ENCODE measurements around the gene COQ10A. TPM values are rescaled to one million over a fixed set of nuclear protein-coding genes. Genes with fewer than 3 reads are reported as not detected.
"Not testable (repeated sequence)": the region's sequence is repeated elsewhere in the genome, so short reads cannot be mapped to it uniquely, and the experiment has no call there.

COQ10A gene
- total RNA-seq, 2 experiments from 2014 or later = 15.3 to 17.1 TPM

GRCh38 chr12:56252649-56253048 lies 14.1 kb upstream of the COQ10A start:
- ChIA-PET POLR2A (no interaction called here), CTCF (interaction anchor here (0.8 to 1.5 kb wide), 2 partner anchors 10 to 14 kb away, joined by 3 to 6 read pairs; no protein-coding TSS in a partner anchor)
- H3K36me3 Mint-ChIP-seq (ENCODE audit: low read depth) = peaks cover 35% of the 10 kb centered on the region
- peaks cover 12% of the 10 kb centered on the region for H3K4me1 Mint-ChIP-seq
- H3K27ac Mint-ChIP-seq = no peak overlapping the region
- no peaks in the 10 kb centered on the region for H3K27me3 Mint-ChIP-seq
- H3K4me3 Mint-ChIP-seq = no peak overlapping the region
- no peak for DNase-seq
- no peaks in the 10 kb centered on the region for H3K9me3 Mint-ChIP-seq

- POLR2A ChIA-PET = no interaction called here
- Mint-ChIP-seq H3K36me3 (ENCODE audit: low read depth) (peaks cover 34% of the 10 kb centered on the region), H3K27ac (no peak overlapping the region), H3K4me1 (peaks cover 12% of the 10 kb centered on the region), H3K9me3 (no peaks in the 10 kb centered on the region), H3K27me3 (no peaks in the 10 kb centered on the region), H3K4me3 (no peak overlapping the region)
- no peak for DNase-seq
- CTCF ChIA-PET = interaction anchor here (1.5 to 1.8 kb wide), 2 partner anchors 13 to 64 kb away, joined by 4 to 6 read pairs; partner anchors contain the start of gene SMARCC2
Measured at GRCh38 chr12:56253091-56253490, 13.7 kb upstream of the COQ10A start.

GRCh38 chr12:56255671-56256070 lies 11.1 kb upstream of the COQ10A start:
- Mint-ChIP-seq H3K4me1 (peaks cover 19% of the 10 kb centered on the region), H3K4me3 (no peak overlapping the region), H3K27ac (no peak overlapping the region), H3K36me3 (ENCODE audit: low read depth) (peaks cover 30% of the 10 kb centered on the region), H3K9me3 (no peaks in the 10 kb centered on the region), H3K27me3 (no peaks in the 10 kb centered on the region)
- POLR2A ChIA-PET = no interaction called here
- CTCF ChIA-PET = interaction anchor here (0.6 to 4.9 kb wide), 4 partner anchors 12 to 462 kb away, joined by 3 to 44 read pairs (median 3); partner anchors contain the start of genes COQ10A and RNF41
- no peak for DNase-seq

GRCh38 chr12:56256326-56256960 lies 10.3 kb upstream of the COQ10A start:
- no peak for DNase-seq
- ChIA-PET POLR2A (no interaction called here), CTCF (interaction anchor here (0.6 to 4.9 kb wide), 7 partner anchors 10 to 468 kb away, joined by 3 to 44 read pairs (median 12); partner anchors contain the start of genes COQ10A, RNF41 and SMARCC2)
- Mint-ChIP-seq H3K27ac (no peak overlapping the region), H3K9me3 (no peaks in the 10 kb centered on the region), H3K27me3 (no peaks in the 10 kb centered on the region), H3K4me3 (peak overlapping the region; percentile 88), H3K4me1 (peaks cover 19% of the 10 kb centered on the region), H3K36me3 (ENCODE audit: low read depth) (peaks cover 30% of the 10 kb centered on the region)

GRCh38 chr12:56257071-56257470 lies 9.7 kb upstream of the COQ10A start:
- Mint-ChIP-seq H3K9me3 (no peaks in the 10 kb centered on the region), H3K36me3 (ENCODE audit: low read depth) (peaks cover 28% of the 10 kb centered on the region), H3K4me3 (peak overlapping the region; percentile 88), H3K27me3 (no peaks in the 10 kb centered on the region), H3K27ac (peak overlapping the region; percentile 88), H3K4me1 (peaks cover 19% of the 10 kb centered on the region)
- ChIA-PET POLR2A (no interaction called here), CTCF (interaction anchor here (0.9 to 4.9 kb wide), 9 partner anchors 10 to 468 kb away, joined by 3 to 44 read pairs (median 12); partner anchors contain the start of genes COQ10A, RNF41 and SMARCC2)
- no peak for DNase-seq

- DNase-seq = peak; percentile 12
- peaks cover 19% of the 10 kb centered on the region for H3K4me1 Mint-ChIP-seq
- ChIA-PET CTCF (interaction anchor here (0.6 to 4.9 kb wide), 29 partner anchors 8 to 528 kb away, joined by 3 to 44 read pairs (median 5); partner anchors contain the start of genes COQ10A, CS, ESYT1 and RNF41), POLR2A (no interaction called here)
- H3K36me3 Mint-ChIP-seq (ENCODE audit: low read depth) = peaks cover 28% of the 10 kb centered on the region
- H3K27ac Mint-ChIP-seq = peak overlapping the region; percentile 88
- no peaks in the 10 kb centered on the region for H3K9me3 Mint-ChIP-seq
- peak overlapping the region; percentile 88 for H3K4me3 Mint-ChIP-seq
- H3K27me3 Mint-ChIP-seq = no peaks in the 10 kb centered on the region
Measured at GRCh38 chr12:56257491-56258067, 9.2 kb upstream of the COQ10A start.

- CTCF ChIA-PET = interaction anchor here (0.6 to 4.9 kb wide), 32 partner anchors 9 to 529 kb away, joined by 3 to 44 read pairs (median 4); partner anchors contain the start of genes COQ10A, CS, ESYT1 and RNF41
Measured at GRCh38 chr12:56258068-56258819, 8.5 kb upstream of the COQ10A start, which contains the start of gene ANKRD52. TSS of gene ANKRD52 (minus strand) at chr12:56258384. CDS start at chr12:56258269, 115 bp downstream.

GRCh38 chr12:56258820-56259183 lies 7.9 kb upstream of the COQ10A start:
- Mint-ChIP-seq H3K9me3 (no peaks in the 10 kb centered on the region), H3K27ac (peak overlapping the region; percentile 84), H3K36me3 (ENCODE audit: low read depth) (peaks cover 16% of the 10 kb centered on the region), H3K4me3 (peak overlapping the region; percentile 83), H3K27me3 (no peaks in the 10 kb centered on the region), H3K4me1 (peaks cover 19% of the 10 kb centered on the region)
- DNase-seq = no peak
- ChIA-PET CTCF (interaction anchor here (0.7 to 4.9 kb wide), 20 partner anchors 9 to 529 kb away, joined by 3 to 44 read pairs (median 6); partner anchors contain the start of genes COQ10A, ESYT1, RNF41 and SMARCC2), POLR2A (no interaction called here)

More at GRCh38 chr12:56258068-56258819, 8.5 kb upstream of the COQ10A start, which contains the start of gene ANKRD52:
- peaks cover 22% of the 10 kb centered on the region for H3K36me3 Mint-ChIP-seq (ENCODE audit: low read depth)
- peak; percentile 76 for DNase-seq
- H3K9me3 Mint-ChIP-seq = no peaks in the 10 kb centered on the region
- peaks cover 19% of the 10 kb centered on the region for H3K4me1 Mint-ChIP-seq
- H3K4me3 Mint-ChIP-seq = peak within 1 kb of the TSS; percentile 88
- H3K27ac Mint-ChIP-seq = peak within 1 kb of the TSS; percentile 88
- no peaks in the 10 kb centered on the region for H3K27me3 Mint-ChIP-seq
- POLR2A ChIA-PET = no interaction called here

GRCh38 chr12:56260380-56260779 lies 6.4 kb upstream of the COQ10A start:
- Mint-ChIP-seq H3K27ac (no peak overlapping the region), H3K27me3 (no peaks in the 10 kb centered on the region), H3K4me3 (no peak overlapping the region), H3K9me3 (no peaks in the 10 kb centered on the region), H3K4me1 (peaks cover 20% of the 10 kb centered on the region), H3K36me3 (ENCODE audit: low read depth) (peaks cover 7% of the 10 kb centered on the region)
- POLR2A ChIA-PET = no interaction called here
- CTCF ChIA-PET = interaction anchor here (0.6 to 1.4 kb wide), 2 partner anchors 45 to 71 kb away, joined by 3 to 4 read pairs; partner anchors contain the start of gene SMARCC2
- DNase-seq = no peak

GRCh38 chr12:56260921-56261320 lies 5.8 kb upstream of the COQ10A start:
- Mint-ChIP-seq H3K27ac (no peak overlapping the region), H3K9me3 (no peaks in the 10 kb centered on the region), H3K36me3 (ENCODE audit: low read depth) (peaks cover 7% of the 10 kb centered on the region), H3K27me3 (no peaks in the 10 kb centered on the region), H3K4me3 (no peak overlapping the region), H3K4me1 (peaks cover 22% of the 10 kb centered on the region)
- CTCF ChIA-PET = interaction anchor here (0.6 to 1.4 kb wide), 2 partner anchors 46 to 72 kb away, joined by 3 to 4 read pairs; partner anchors contain the start of gene SMARCC2
- POLR2A ChIA-PET = no interaction called here
- no peak for DNase-seq

GRCh38 chr12:56261503-56262232 lies 5.1 kb upstream of the COQ10A start:
- H3K27ac Mint-ChIP-seq = no peak overlapping the region
- H3K27me3 Mint-ChIP-seq = no peaks in the 10 kb centered on the region
- DNase-seq = no peak
- H3K36me3 Mint-ChIP-seq (ENCODE audit: low read depth) = peaks cover 3% of the 10 kb centered on the region
- CTCF ChIA-PET = interaction anchor here (0.7 to 1.4 kb wide), 3 partner anchors 10 to 186 kb away, joined by 3 to 4 read pairs (median 3); partner anchors contain the start of gene SMARCC2
- H3K4me1 Mint-ChIP-seq = peaks cover 22% of the 10 kb centered on the region
- H3K4me3 Mint-ChIP-seq = no peak overlapping the region
- no peaks in the 10 kb centered on the region for H3K9me3 Mint-ChIP-seq
- POLR2A ChIA-PET = no interaction called here

- not testable (repeated sequence) for H3K36me3 Mint-ChIP-seq (ENCODE audit: low read depth); H3K27me3 Mint-ChIP-seq; H3K9me3 Mint-ChIP-seq; H3K4me3 Mint-ChIP-seq; H3K27ac Mint-ChIP-seq
- H3K4me1 Mint-ChIP-seq = peaks cover 25% of the 10 kb centered on the region
- POLR2A ChIA-PET = interaction anchor here (0.6 kb wide), 1 partner anchor 97 kb away, joined by 6 read pairs; no protein-coding TSS in a partner anchor
- peak; percentile 17 for DNase-seq
- CTCF ChIA-PET = interaction anchor here (0.6 to 1.6 kb wide), 5 partner anchors 11 to 257 kb away, joined by 3 to 5 read pairs (median 3); partner anchors contain the start of gene SMARCC2
Measured at GRCh38 chr12:56262955-56263354, 3.8 kb upstream of the COQ10A start.

Data from activated CD4-positive, alpha-beta T cell treated with anti-CD3 and anti-CD28 coated beads, Interleukin-2, amount 10 ng/mL, durations not matched to agents 7 days and 5 days (primary cell).